OCI-LY3 (cell line): ENCODE results near the gene CREB3.

Experiments used
- H2AFZ ChIP-seq: fragments of 200-600, 300-600 bp; shearing (Covaris generic); 2 replicates; pipeline ENCODE4 v1.6.0; 2014; ENCODE audit warnings: antibody characterized with exemption, low read depth, low read length
- H3K27ac ChIP-seq: fragments of 200-600, 300-600 bp; sonication (generic); 2 replicates; pipeline ENCODE4 v1.5.1; 2014; ENCODE audit warnings: mild to moderate bottlenecking, low read length, moderate library complexity, mixed read lengths
- H3K27me3 ChIP-seq: fragments of 200-600, 300-600 bp; sonication (generic); 2 replicates; pipeline ENCODE4 v1.6.1; 2014; ENCODE audit warnings: low read depth, low read length, mixed read lengths
- H3K36me3 ChIP-seq: fragments of 200-600, 300-600 bp; sonication (generic); replicated peaks from 2 replicates; pipeline ENCODE3; 2014; ENCODE audit warnings: low read depth, low read length, mixed read lengths
- H3K4me1 ChIP-seq: fragments of 300-600, 200-600 bp; sonication (generic); 2 replicates; pipeline ENCODE4 v1.6.1; 2014; ENCODE audit warnings: low read length, mixed read lengths
- H3K4me2 ChIP-seq: fragments of 200-600, 300-600 bp; sonication (generic); 2 replicates; pipeline ENCODE4 v1.6.1; 2014; ENCODE audit warnings: low read length, mixed read lengths
- H3K4me3 ChIP-seq: fragments of 300-600, 200-600 bp; sonication (generic); 2 replicates; pipeline ENCODE4 v1.5.1; 2014; ENCODE audit warnings: antibody characterized with exemption, mild to moderate bottlenecking, low read length, moderate library complexity
- H3K79me2 ChIP-seq: fragments of 300-600, 200-600 bp; shearing (Covaris generic); 2 replicates; pipeline ENCODE4 v1.6.1; 2014; ENCODE audit warnings: mild to moderate bottlenecking, low read length, mixed read lengths
- H3K9ac ChIP-seq: fragments of 300-600, 200-600 bp; shearing (Covaris generic); 2 replicates; pipeline ENCODE4 v1.6.0; 2014; ENCODE audit warnings: mild to moderate bottlenecking, low read length, moderate library complexity
- H3K9me3 ChIP-seq: fragments of 200-600, 300-600 bp; shearing (Covaris generic); 2 replicates; pipeline ENCODE4 v1.6.1; 2014; ENCODE audit warnings: low read length, mixed read lengths; ENCODE audit not compliant: insufficient read depth
- H4K20me1 ChIP-seq: fragments of 200-600, 300-600 bp; sonication (generic); 2 replicates; pipeline ENCODE4 v1.6.1; 2016; ENCODE audit warnings: low read length, mixed read lengths; ENCODE audit not compliant: insufficient read depth
- CTCF ChIP-seq: fragments of 200-600, 300-600 bp; sonication (generic); IDR thresholded peaks from 2 replicates; pipeline ENCODE4 v1.5.1; 2014; ENCODE audit warnings: antibody characterized with exemption, low read length, low read depth
- EZH2phosphoT487 ChIP-seq: fragments of 200-600 bp; shearing (Covaris generic); IDR thresholded peaks from 2 replicates; pipeline ENCODE4 v1.6.1; 2018; ENCODE audit warnings: antibody characterized with exemption, mixed run types, low read depth

Gene CREB3

DNA sequence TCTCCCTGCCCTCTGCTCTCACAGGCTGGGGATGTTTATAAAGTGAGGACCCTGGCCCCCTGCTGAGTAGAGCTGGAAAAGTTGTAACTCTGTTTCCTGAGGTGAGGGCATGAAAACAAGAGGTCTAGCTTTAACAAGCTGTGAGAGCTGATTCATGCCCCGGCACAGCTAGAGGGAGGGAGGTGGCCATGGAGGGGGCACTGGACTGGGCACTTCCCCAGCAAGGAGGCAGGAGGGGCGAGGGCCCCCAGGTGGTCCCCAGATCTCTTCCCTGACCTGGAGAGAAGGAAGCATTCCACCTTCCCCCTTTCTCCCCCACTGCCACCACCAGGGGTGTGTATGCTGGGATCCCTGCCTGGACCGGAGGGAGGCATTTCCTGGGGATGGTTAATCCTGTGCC, 21.8 kb downstream of the CREB3 start, which contains the start of gene MSMP:
Gene MSMP, minus strand, starts transcription at position 13 of the 400 bp plus-strand sequence. CDS start 147 bp downstream, outside the sequence.
- TF ChIP-seq EZH2phosphoT487 (no peak), CTCF (no peak)
- H3K27me3 ChIP-seq = no peaks in the 10 kb centered on the region
- peaks cover 12% of the 10 kb centered on the region for H3K36me3 ChIP-seq
- no peak within 1 kb of the TSS for H3K27ac ChIP-seq
- peaks cover 35% of the 10 kb centered on the region for H3K4me1 ChIP-seq
- no peak within 1 kb of the TSS for H2AFZ ChIP-seq
- no peak within 1 kb of the TSS for H3K4me3 ChIP-seq
- peaks cover 33% of the 10 kb centered on the region for H3K79me2 ChIP-seq
- H4K20me1 ChIP-seq = no peaks in the 10 kb centered on the region
- H3K9ac ChIP-seq = no peak within 1 kb of the TSS
- H3K9me3 ChIP-seq = no peaks in the 10 kb centered on the region
- no peak within 1 kb of the TSS for H3K4me2 ChIP-seq

DNA sequence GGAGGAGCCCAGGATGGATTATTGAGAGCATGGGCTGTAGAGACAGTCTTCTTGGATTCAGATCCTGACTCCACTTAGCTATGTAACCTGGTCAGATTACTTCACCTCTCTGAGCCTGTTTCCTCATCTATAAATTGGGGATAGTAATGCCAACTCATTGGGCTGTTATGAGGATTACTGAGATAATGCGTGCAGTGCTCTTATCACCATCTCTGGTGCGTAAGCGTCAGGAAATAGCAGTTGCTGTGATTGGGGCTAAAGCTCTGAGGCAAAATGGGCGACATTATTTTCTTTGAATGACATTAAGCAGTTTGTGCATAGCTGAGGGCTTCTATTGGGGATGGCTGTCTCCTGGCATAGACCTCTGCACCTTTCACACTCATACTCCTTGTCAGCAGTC, 22.6 kb downstream of the CREB3 start:
- TF ChIP-seq EZH2phosphoT487 (no peak), CTCF (no peak)
- H3K79me2 ChIP-seq = peaks cover 26% of the 10 kb centered on the region
- no peaks in the 10 kb centered on the region for H4K20me1 ChIP-seq
- H3K4me2 ChIP-seq = no peak overlapping the region
- no peaks in the 10 kb centered on the region for H3K9me3 ChIP-seq
- H3K4me3 ChIP-seq = no peak overlapping the region
- H3K4me1 ChIP-seq = peaks cover 39% of the 10 kb centered on the region
- peaks cover 12% of the 10 kb centered on the region for H3K36me3 ChIP-seq
- H3K27me3 ChIP-seq = no peaks in the 10 kb centered on the region
- H2AFZ ChIP-seq = no peak overlapping the region
- H3K9ac ChIP-seq = no peak overlapping the region
- H3K27ac ChIP-seq = no peak overlapping the region

DNA sequence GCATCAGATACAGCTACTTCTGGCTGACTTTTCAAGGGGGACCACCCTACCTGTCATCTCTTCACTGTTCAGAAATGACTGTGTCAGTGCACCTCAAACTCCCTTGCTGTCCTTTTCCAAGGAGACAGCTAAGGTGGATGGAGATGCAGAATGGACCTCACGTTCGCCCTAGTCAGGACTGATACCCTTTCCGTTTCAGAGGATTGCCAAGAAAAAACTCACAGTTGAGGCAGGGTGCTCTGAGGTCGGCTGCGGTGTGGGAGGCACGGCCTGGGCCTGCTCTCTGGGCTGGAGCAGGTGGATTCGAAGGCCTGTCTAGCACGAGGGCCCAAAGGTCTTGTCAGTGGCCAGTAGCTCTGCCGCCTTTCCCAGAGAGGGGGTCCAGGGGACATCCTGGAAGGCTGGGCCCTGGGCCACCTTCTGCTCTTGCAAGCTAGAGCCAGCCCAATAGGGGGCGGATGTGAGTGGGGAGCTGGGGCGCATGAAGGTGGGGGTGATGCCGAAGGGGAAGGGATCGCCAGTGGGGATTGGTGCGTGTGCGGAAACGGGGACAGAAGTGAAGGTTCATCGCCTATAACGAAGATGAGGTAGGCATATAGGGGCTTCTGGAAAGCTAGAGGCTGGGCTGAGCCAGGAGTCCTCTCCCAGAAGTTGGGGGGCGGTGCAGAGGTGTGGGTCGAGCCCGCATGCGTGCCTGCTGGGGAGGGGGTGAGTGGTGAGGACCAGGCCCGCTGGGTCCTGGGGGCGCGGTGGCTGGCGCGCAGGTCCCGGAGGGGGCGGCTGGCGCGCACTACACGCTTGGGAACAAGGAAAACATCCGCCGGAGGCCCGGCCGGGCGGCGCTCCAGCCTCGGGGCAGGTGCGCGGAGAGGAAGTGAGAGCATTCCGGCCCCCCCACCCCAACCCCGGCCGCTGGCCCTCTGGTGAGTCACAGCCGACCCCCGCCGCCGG, 24.1 kb downstream of the CREB3 start:
- H2AFZ ChIP-seq = no peak overlapping the region
- TF ChIP-seq EZH2phosphoT487 (no peak), CTCF (peak; percentile 70)

DNA sequence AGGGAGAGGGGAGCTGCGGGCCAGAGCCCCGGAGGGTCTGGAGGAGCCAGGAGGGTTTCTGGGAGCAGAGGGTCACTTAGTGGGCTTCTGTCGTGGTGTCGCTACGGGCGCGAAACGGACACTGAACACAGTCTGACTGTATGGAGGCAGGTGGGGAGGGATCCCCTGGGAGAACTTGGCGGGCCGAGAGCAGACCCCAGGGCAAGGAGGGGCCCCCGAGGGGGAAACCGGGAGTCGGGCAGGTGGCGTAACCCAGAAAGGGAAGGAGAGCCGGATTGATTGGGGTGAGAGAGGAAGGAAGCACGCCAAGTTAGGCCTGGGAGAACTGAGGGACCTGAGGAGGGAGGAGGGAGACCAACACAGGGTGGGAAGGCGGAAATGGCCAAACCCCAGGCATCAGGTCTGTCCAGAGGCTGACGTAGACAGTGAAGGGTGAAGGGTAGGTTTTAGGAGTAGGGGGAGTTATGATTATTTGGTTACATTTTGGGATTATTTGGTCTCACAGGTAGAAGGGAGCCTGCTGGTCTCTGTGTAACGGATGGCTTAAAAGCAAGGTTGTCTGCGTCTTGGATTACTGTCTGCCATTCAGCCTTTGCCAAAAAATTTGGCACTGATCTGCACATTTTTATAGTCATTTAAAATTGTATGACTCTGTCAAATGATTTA, 24.9 kb downstream of the CREB3 start:
- H3K9ac ChIP-seq = peak overlapping the region; percentile 94
- peak overlapping the region; percentile 94 for H3K27ac ChIP-seq
- peaks cover 34% of the 10 kb centered on the region for H3K4me1 ChIP-seq
- H4K20me1 ChIP-seq = no peaks in the 10 kb centered on the region
- TF ChIP-seq EZH2phosphoT487 (no peak), CTCF (no peak)
- peaks cover 32% of the 10 kb centered on the region for H3K79me2 ChIP-seq
- no peaks in the 10 kb centered on the region for H3K27me3 ChIP-seq
- H3K4me3 ChIP-seq = peak overlapping the region; percentile 86
- H3K36me3 ChIP-seq = peaks cover 13% of the 10 kb centered on the region
- peak overlapping the region; percentile 47; the same call in 1 of the 2 replicates for H2AFZ ChIP-seq
- peak overlapping the region; percentile 84 for H3K4me2 ChIP-seq
- no peaks in the 10 kb centered on the region for H3K9me3 ChIP-seq

More for the DNA sequence above, 24.1 kb downstream of the CREB3 start:
- Histone ChIP-seq H3K36me3 (peaks cover 14% of the 10 kb centered on the region), H4K20me1 (no peaks in the 10 kb centered on the region), H3K27ac (peak overlapping the region; percentile 94), H3K79me2 (peaks cover 32% of the 10 kb centered on the region), H3K9ac (peak overlapping the region; percentile 94), H3K4me1 (peaks cover 34% of the 10 kb centered on the region), H3K4me3 (peak overlapping the region; percentile 86), H3K27me3 (no peaks in the 10 kb centered on the region), H3K4me2 (peak overlapping the region; percentile 84), H3K9me3 (no peaks in the 10 kb centered on the region)
